Measurements from ENCODE around the gene CAMTA1. TPM values are rescaled to one million over a fixed set of nuclear protein-coding genes. Genes with fewer than 3 reads are reported as not detected.

CAMTA1 gene
- total RNA-seq, 1 donor from 2014 or later, result 62.9 TPM

DNA sequence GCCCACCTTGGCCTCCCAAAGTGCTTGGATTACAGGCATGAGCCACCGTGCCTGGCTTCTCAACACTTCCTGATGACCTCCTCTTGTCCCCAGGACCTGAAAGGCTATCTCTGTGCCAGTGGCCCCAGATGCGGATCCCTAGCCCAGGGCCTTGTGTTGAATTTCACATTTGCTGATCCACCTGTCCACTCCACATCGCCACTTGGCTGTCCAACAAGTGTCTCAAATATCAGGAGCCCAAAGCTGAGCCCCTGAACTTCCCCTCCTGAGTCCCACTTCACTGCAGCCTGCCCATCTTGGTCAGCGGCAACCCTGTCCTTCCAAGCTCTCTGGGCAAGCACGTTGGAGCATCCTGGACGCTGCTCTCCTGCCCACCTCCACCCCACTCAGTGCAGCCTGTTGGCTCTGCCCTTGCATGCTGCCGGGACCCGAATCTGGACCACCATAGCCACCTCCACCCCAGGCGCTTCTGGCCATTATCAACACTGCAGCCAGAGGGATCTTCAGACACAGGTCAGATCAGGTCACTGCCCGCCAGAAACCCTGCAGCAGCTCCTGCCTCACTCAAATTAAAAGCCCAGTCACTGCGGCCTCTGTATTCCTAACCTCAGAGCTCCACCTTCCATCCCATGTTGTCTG, 633.3 kb downstream of the CAMTA1 start:
- H3K4me1 ChIP-seq, result no peaks in the 10 kb centered on the region
- TF ChIP-seq, protein P1, sequence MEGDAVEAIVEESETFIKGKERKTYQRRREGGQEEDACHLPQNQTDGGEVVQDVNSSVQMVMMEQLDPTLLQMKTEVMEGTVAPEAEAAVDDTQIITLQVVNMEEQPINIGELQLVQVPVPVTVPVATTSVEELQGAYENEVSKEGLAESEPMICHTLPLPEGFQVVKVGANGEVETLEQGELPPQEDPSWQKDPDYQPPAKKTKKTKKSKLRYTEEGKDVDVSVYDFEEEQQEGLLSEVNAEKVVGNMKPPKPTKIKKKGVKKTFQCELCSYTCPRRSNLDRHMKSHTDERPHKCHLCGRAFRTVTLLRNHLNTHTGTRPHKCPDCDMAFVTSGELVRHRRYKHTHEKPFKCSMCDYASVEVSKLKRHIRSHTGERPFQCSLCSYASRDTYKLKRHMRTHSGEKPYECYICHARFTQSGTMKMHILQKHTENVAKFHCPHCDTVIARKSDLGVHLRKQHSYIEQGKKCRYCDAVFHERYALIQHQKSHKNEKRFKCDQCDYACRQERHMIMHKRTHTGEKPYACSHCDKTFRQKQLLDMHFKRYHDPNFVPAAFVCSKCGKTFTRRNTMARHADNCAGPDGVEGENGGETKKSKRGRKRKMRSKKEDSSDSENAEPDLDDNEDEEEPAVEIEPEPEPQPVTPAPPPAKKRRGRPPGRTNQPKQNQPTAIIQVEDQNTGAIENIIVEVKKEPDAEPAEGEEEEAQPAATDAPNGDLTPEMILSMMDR (IDR thresholded peaks at IDR 0.05), result no peak
- TF ChIP-seq POLR2AphosphoS5 (IDR thresholded peaks at IDR 0.05; ENCODE audit: insufficient read depth in 1 of 2, low read depth in 1 of 2) (no peak), POLR2A (IDR thresholded peaks at IDR 0.05) (no peak)
- intact Hi-C loops (cut with DNase I), result loop anchor here (2.0 kb wide), 1 partner anchor 208 kb away; no protein-coding TSS in a partner anchor

DNA sequence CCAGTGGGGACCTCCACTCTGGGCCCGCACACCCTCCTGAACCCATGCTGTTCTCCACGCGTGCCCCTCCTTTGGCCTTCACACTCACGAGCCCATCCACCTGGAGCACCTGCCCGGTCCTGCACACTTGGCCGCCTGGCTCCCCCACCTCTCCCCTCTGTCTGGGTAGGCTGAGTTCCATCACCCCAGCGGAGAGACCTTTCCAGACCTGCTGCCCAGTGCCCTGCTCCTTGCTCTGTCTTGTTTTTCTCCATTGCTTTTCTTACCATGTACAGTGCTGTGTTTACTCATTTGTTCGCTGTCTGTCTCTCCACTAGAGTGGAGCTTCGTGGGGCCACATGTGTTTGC, 634.8 kb downstream of the CAMTA1 start:
- no peaks in the 10 kb centered on the region for H3K27me3 ChIP-seq
- TF ChIP-seq POLR2A (IDR thresholded peaks at IDR 0.05) (no peak), POLR2AphosphoS5 (IDR thresholded peaks at IDR 0.05; ENCODE audit: insufficient read depth in 1 of 2, low read depth in 1 of 2) (no peak)
- TF ChIP-seq, protein P1 (IDR thresholded peaks at IDR 0.05), result no peak
- H3K27ac ChIP-seq, result no peak overlapping the region
- H3K4me3 ChIP-seq, result no peak overlapping the region
- H3K9me3 ChIP-seq, result no peaks in the 10 kb centered on the region
- H3K4me1 ChIP-seq, result no peaks in the 10 kb centered on the region
- no peaks in the 10 kb centered on the region for H3K36me3 ChIP-seq
- intact Hi-C loops (cut with DNase I), result no loop called here
- DNase-seq (ENCODE audit: extremely low spot score in 2 of 2), result no peak

More for the DNA sequence above, 633.3 kb downstream of the CAMTA1 start:
- Histone ChIP-seq H3K27me3 (no peaks in the 10 kb centered on the region), H3K27ac (no peak overlapping the region), H3K36me3 (no peaks in the 10 kb centered on the region), H3K9me3 (no peaks in the 10 kb centered on the region), H3K4me3 (no peak overlapping the region)
- DNase-seq (ENCODE audit: extremely low spot score in 2 of 2), result peak; percentile 60 to 70

DNA sequence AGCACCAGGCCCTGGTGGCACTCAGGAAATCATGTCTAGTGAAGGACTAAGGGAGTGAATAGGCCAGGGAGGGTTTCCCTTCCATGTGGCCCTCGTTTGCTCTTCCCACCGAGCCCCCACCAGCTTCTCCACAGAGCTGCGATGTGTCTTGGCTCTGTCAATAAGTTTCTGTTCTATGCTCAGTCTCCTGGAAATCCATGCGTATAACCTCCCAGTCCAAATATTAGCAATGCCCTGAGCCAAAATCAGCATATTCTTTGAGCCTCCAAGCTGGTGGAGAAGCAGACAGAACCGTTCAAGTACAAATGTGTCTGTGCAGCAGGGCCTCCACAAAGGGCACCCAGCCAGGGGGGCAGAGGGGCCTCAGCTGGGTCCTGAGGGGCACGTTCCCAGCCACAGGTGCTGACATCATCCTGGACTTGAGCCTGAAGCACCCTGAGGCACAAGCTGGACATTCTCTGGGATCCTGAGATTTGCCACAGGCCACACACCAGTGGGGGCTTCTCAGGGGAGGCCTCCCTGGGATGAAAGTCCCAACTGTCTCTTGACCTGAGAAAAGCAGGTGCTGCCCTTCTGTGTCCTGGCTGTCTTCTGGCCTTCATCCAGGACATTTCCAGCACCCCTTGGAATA, 635.3 kb downstream of the CAMTA1 start:
- TF ChIP-seq POLR2AphosphoS5 (IDR thresholded peaks at IDR 0.05; ENCODE audit: insufficient read depth in 1 of 2, low read depth in 1 of 2) (no peak), POLR2A (IDR thresholded peaks at IDR 0.05) (no peak)
- TF ChIP-seq, protein P1 (IDR thresholded peaks at IDR 0.05), result no peak
- intact Hi-C loops (cut with DNase I), result no loop called here
- H3K4me1 ChIP-seq, result no peaks in the 10 kb centered on the region

DNA sequence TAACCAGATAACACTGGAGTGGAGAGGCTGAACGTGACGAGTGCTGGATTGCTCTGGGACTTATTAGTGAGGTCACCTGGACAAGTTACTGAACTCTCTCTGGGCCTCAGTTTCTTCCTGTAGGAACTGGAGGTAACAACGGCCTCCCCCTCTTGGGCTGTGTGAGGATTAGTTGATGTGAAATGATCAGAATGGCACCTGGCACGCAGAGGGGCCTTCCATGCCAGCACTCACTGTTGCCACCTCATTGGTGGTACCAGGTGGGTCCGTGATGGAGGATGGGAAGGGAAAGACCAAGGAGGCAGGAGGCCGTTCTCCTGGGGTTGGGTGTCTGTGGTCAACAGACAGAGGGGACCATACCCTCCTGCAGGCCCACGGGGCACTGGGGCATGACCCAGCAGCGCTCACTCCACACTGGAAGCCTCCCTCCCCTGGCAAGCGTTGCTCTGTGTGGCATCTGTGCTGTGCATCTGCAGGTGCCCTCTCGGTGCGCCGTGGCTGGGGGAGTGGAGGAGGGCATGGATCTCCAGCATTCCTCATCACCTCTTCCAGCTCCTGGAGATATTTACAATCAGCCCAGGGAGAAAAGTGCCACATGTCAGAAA, 636.3 kb downstream of the CAMTA1 start:
- TF ChIP-seq POLR2AphosphoS5 (IDR thresholded peaks at IDR 0.05; ENCODE audit: insufficient read depth in 1 of 2, low read depth in 1 of 2) (no peak), POLR2A (IDR thresholded peaks at IDR 0.05) (no peak)
- TF ChIP-seq, protein P1 (IDR thresholded peaks at IDR 0.05), result no peak
- intact Hi-C loops (cut with DNase I), result no loop called here
- no peaks in the 10 kb centered on the region for H3K36me3 ChIP-seq
- no peaks in the 10 kb centered on the region for H3K4me1 ChIP-seq
- no peaks in the 10 kb centered on the region for H3K9me3 ChIP-seq
- no peaks in the 10 kb centered on the region for H3K27me3 ChIP-seq
- no peak overlapping the region for H3K27ac ChIP-seq
- no peak overlapping the region for H3K4me3 ChIP-seq
- no peak for DNase-seq (ENCODE audit: extremely low spot score in 2 of 2)

More for the DNA sequence above, 635.3 kb downstream of the CAMTA1 start:
- H3K4me3 ChIP-seq, result no peak overlapping the region
- H3K27ac ChIP-seq, result no peak overlapping the region
- DNase-seq (ENCODE audit: extremely low spot score in 2 of 2), result no peak
- H3K27me3 ChIP-seq, result no peaks in the 10 kb centered on the region
- no peaks in the 10 kb centered on the region for H3K9me3 ChIP-seq
- H3K36me3 ChIP-seq, result no peaks in the 10 kb centered on the region

DNA sequence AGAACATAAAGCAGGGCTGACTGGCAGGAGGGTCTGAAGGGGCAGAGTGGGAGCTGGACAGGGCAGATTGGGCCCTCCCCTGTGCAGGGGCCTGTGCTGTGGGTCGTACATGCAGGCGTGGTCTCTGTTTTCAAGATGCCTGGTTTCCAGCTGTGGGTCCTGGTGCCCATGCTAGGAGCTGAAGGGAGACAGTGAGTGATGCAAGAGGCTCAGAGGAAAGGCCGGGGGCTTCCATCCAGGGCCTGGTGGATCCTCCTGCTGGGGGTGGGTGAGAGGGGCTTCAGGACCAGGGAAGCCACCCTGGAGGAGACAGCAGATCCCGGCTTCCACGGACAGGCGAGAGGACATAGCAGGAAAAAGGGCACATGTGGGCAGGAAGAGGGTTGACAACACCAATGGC, 636.8 kb downstream of the CAMTA1 start:
- intact Hi-C loops (cut with DNase I), result no loop called here
- H3K4me3 ChIP-seq, result no peak overlapping the region
- peaks cover 3% of the 10 kb centered on the region for H3K4me1 ChIP-seq
- no peaks in the 10 kb centered on the region for H3K36me3 ChIP-seq
- no peak overlapping the region for H3K27ac ChIP-seq
- H3K9me3 ChIP-seq, result no peaks in the 10 kb centered on the region
- H3K27me3 ChIP-seq, result no peaks in the 10 kb centered on the region
- TF ChIP-seq POLR2AphosphoS5 (IDR thresholded peaks at IDR 0.05; ENCODE audit: insufficient read depth in 1 of 2, low read depth in 1 of 2) (no peak), POLR2A (IDR thresholded peaks at IDR 0.05) (no peak)
- TF ChIP-seq, protein P1 (IDR thresholded peaks at IDR 0.05), result no peak
- DNase-seq (ENCODE audit: extremely low spot score in 2 of 2), result no peak
